ENCODE data around the gene JUN.

The JUN gene

DNA sequence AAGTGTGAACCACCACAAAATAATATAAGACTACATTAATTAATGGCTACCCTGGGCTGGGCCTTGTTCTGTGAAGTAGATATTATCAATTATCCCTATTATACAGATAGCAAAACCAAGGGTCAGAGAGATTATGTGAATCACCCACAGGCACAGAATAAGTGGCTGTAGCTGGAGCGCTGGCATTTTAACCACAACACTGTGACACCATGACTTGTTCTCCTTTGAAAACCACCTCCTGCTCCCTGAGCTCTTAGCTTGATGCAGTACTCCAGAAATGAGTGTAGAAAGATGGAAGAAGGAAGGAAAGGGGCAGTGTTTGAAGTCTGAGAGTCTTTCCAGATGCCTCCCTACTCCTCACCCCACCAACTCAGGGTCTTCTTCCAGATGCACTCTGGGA, 29.5 kb upstream of the JUN start:
- no peaks in the 10 kb centered on the region for H3K36me3 ChIP-seq (ENCODE audit: insufficient read depth, low read length)
- no peak overlapping the region for H2AFZ ChIP-seq (ENCODE audit: low read length)
- peaks cover 24% of the 10 kb centered on the region for H3K4me1 ChIP-seq (ENCODE audit: insufficient read depth, low read length, poor library complexity, severe bottlenecking)
- no peak overlapping the region for H3K9ac ChIP-seq (ENCODE audit: low read depth, low read length, poor library complexity, severe bottlenecking)
- no peak for TF ChIP-seq EZH2phosphoT487 (IDR thresholded peaks at IDR 0.05; ENCODE audit: borderline replicate concordance)
- TF ChIP-seq, protein P1, sequence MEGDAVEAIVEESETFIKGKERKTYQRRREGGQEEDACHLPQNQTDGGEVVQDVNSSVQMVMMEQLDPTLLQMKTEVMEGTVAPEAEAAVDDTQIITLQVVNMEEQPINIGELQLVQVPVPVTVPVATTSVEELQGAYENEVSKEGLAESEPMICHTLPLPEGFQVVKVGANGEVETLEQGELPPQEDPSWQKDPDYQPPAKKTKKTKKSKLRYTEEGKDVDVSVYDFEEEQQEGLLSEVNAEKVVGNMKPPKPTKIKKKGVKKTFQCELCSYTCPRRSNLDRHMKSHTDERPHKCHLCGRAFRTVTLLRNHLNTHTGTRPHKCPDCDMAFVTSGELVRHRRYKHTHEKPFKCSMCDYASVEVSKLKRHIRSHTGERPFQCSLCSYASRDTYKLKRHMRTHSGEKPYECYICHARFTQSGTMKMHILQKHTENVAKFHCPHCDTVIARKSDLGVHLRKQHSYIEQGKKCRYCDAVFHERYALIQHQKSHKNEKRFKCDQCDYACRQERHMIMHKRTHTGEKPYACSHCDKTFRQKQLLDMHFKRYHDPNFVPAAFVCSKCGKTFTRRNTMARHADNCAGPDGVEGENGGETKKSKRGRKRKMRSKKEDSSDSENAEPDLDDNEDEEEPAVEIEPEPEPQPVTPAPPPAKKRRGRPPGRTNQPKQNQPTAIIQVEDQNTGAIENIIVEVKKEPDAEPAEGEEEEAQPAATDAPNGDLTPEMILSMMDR (conservative IDR thresholded peaks at IDR 0.05; ENCODE audit: low read length) = no peak
- no peak overlapping the region for H3K4me2 ChIP-seq (ENCODE audit: low read depth, low read length, poor library complexity, severe bottlenecking)
- H3F3A ChIP-seq (ENCODE audit: low read depth) = no peaks in the 10 kb centered on the region
- no peaks in the 10 kb centered on the region for H3K9me3 ChIP-seq (ENCODE audit: insufficient read depth, low read depth, low read length)
- no peak overlapping the region for H3K4me3 ChIP-seq (ENCODE audit: low read length, poor library complexity, severe bottlenecking)
- H3K9me2 ChIP-seq (replicated peaks; ENCODE audit: low read depth, low read length) = no peaks in the 10 kb centered on the region
- H3K27me3 ChIP-seq (ENCODE audit: insufficient read depth, low read length, poor library complexity, severe bottlenecking) = no peaks in the 10 kb centered on the region
- H3K79me2 ChIP-seq (ENCODE audit: insufficient read depth, low read length) = no peaks in the 10 kb centered on the region
- no peaks in the 10 kb centered on the region for H4K20me1 ChIP-seq (ENCODE audit: insufficient read depth, low read length, poor library complexity, severe bottlenecking)

DNA sequence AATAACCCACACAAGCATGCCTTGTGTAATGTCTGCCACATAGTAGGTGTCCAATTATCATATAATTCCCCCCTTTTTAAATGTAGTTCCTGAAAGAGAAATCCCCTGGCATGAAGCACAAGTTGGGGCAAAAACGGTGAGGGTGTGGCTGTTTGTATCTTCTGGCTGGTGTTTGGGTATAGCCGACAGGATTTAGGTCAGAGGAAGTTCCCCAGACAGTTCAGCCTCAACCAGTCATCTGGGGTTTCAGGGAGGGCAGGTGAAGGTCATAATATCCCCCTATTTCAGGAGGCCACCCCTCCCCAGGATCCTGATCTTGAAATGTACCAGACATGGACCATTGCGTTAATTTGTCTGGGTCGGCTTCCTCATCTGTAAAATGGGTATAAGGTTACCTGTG, 29.1 kb upstream of the JUN start:
- Histone ChIP-seq H3K9ac (ENCODE audit: low read depth, low read length, poor library complexity, severe bottlenecking) (no peak overlapping the region), H3K4me1 (ENCODE audit: insufficient read depth, low read length, poor library complexity, severe bottlenecking) (peaks cover 24% of the 10 kb centered on the region), H3K36me3 (ENCODE audit: insufficient read depth, low read length) (no peaks in the 10 kb centered on the region), H3K9me3 (ENCODE audit: insufficient read depth, low read depth, low read length) (no peaks in the 10 kb centered on the region), H3K79me2 (ENCODE audit: insufficient read depth, low read length) (no peaks in the 10 kb centered on the region), H4K20me1 (ENCODE audit: insufficient read depth, low read length, poor library complexity, severe bottlenecking) (no peaks in the 10 kb centered on the region), H3K9me2 (replicated peaks; ENCODE audit: low read depth, low read length) (no peaks in the 10 kb centered on the region), H2AFZ (ENCODE audit: low read length) (no peak overlapping the region), H3F3A (ENCODE audit: low read depth) (no peaks in the 10 kb centered on the region), H3K4me2 (ENCODE audit: low read depth, low read length, poor library complexity, severe bottlenecking) (no peak overlapping the region), H3K27me3 (ENCODE audit: insufficient read depth, low read length, poor library complexity, severe bottlenecking) (no peaks in the 10 kb centered on the region), H3K4me3 (ENCODE audit: low read length, poor library complexity, severe bottlenecking) (no peak overlapping the region)
- TF ChIP-seq, protein P1 (conservative IDR thresholded peaks at IDR 0.05; ENCODE audit: low read length) = no peak
- TF ChIP-seq EZH2phosphoT487 (IDR thresholded peaks at IDR 0.05; ENCODE audit: borderline replicate concordance) = no peak

DNA sequence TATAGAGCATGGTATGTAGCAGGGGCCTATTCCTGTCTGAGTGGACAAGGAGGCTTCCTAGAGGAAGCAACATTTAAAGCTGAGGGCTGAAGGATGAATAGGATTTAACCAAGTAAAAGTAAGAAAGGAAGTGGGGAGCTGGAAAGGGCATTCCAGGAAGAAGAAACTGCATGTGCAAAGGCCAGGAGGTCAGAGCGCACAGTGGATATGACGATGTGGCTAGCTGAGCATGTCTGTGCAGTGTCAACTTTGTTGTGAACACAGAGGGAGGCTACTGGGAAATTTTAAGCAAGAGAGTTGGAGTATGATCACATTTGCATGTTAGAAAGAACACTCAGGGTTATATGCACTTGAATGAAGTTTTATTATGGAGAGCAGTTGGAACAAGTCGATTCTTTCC, 28.6 kb upstream of the JUN start:
- Histone ChIP-seq H2AFZ (ENCODE audit: low read length) (no peak overlapping the region), H3K27me3 (ENCODE audit: insufficient read depth, low read length, poor library complexity, severe bottlenecking) (no peaks in the 10 kb centered on the region), H3K4me2 (ENCODE audit: low read depth, low read length, poor library complexity, severe bottlenecking) (no peak overlapping the region), H3K79me2 (ENCODE audit: insufficient read depth, low read length) (no peaks in the 10 kb centered on the region), H4K20me1 (ENCODE audit: insufficient read depth, low read length, poor library complexity, severe bottlenecking) (no peaks in the 10 kb centered on the region), H3K9me2 (replicated peaks; ENCODE audit: low read depth, low read length) (no peaks in the 10 kb centered on the region), H3K9ac (ENCODE audit: low read depth, low read length, poor library complexity, severe bottlenecking) (no peak overlapping the region), H3K9me3 (ENCODE audit: insufficient read depth, low read depth, low read length) (no peaks in the 10 kb centered on the region), H3K4me3 (ENCODE audit: low read length, poor library complexity, severe bottlenecking) (no peak overlapping the region), H3K36me3 (ENCODE audit: insufficient read depth, low read length) (no peaks in the 10 kb centered on the region), H3K4me1 (ENCODE audit: insufficient read depth, low read length, poor library complexity, severe bottlenecking) (peaks cover 24% of the 10 kb centered on the region), H3F3A (ENCODE audit: low read depth) (no peaks in the 10 kb centered on the region)
- no peak for TF ChIP-seq EZH2phosphoT487 (IDR thresholded peaks at IDR 0.05; ENCODE audit: borderline replicate concordance)
- TF ChIP-seq, protein P1 (conservative IDR thresholded peaks at IDR 0.05; ENCODE audit: low read length) = no peak

Data from Loucy (cell line).